ENCODE measurements around the gene TOX4.

Gene TOX4

DNA sequence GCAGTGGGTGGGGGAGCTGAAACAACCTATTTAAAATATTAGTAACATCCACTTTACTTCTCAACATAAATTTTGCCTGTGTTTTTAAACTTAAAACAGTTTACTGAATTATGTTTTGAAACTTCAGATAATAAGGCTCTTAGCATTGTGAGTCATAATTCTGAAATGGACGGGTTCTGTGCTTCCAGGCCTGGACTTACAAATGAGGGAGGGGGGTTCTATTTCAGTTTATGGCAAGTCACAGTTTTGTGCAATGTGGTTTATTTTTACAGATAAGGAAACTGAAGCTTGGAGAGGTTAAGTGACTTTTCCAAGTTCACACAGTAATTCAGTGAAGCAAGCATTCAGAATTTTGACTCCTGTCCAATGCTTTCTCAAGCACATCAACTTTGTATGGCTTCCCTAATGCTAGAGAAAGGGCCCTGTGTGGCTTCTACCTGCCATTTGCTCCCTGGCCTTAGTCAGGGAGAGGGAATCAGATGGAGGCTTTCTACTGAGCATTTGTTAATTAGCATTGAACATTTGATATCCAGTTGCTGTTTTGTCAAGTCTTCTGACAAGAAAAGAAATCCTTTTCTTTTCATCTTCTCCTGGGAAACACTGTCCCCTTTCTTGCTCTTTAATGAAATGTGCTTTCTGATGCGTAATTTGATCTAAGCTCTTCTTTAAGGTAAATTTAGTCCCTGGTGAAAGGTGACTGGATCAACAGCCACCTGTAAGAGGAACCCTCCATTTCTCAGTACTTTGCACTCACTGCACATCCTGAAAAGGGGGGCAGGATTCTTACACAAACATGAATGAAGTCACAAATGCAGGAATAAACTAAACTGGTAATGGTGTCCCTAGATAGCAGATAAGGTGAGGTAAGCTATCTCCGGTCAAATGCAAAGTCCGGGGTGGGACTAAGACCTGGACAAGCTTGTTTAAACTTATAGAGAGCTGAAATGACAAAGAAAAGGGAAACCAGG lies 51.7 kb downstream of the TOX4 start:
- Histone ChIP-seq H2AFZ (ENCODE audit: low read depth, low read length) (no peak overlapping the region), H3K79me2 (ENCODE audit: low read length) (no peaks in the 10 kb centered on the region), H3K4me3 (ENCODE audit: low read length) (no peak overlapping the region), H3K27me3 (ENCODE audit: low read depth, low read length) (peaks cover 8% of the 10 kb centered on the region), H3K27ac (ENCODE audit: low read length) (no peak overlapping the region), H3K36me3 (replicated peaks; ENCODE audit: low read depth, low read length) (no peaks in the 10 kb centered on the region), H3K4me1 (ENCODE audit: low read length) (peaks cover 12% of the 10 kb centered on the region), H3K4me2 (ENCODE audit: low read length) (no peak overlapping the region), H3K9me3 (ENCODE audit: insufficient read depth, low read length) (no peaks in the 10 kb centered on the region), H3K9ac (ENCODE audit: low read length) (no peak overlapping the region), H4K20me1 (ENCODE audit: insufficient read depth, low read length) (no peaks in the 10 kb centered on the region)
- TF ChIP-seq, protein P1, sequence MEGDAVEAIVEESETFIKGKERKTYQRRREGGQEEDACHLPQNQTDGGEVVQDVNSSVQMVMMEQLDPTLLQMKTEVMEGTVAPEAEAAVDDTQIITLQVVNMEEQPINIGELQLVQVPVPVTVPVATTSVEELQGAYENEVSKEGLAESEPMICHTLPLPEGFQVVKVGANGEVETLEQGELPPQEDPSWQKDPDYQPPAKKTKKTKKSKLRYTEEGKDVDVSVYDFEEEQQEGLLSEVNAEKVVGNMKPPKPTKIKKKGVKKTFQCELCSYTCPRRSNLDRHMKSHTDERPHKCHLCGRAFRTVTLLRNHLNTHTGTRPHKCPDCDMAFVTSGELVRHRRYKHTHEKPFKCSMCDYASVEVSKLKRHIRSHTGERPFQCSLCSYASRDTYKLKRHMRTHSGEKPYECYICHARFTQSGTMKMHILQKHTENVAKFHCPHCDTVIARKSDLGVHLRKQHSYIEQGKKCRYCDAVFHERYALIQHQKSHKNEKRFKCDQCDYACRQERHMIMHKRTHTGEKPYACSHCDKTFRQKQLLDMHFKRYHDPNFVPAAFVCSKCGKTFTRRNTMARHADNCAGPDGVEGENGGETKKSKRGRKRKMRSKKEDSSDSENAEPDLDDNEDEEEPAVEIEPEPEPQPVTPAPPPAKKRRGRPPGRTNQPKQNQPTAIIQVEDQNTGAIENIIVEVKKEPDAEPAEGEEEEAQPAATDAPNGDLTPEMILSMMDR (IDR thresholded peaks at IDR 0.05; ENCODE audit: low read depth, low read length), result no peak
- no peak for TF ChIP-seq EZH2phosphoT487 (IDR thresholded peaks at IDR 0.05; ENCODE audit: low read depth)

DNA sequence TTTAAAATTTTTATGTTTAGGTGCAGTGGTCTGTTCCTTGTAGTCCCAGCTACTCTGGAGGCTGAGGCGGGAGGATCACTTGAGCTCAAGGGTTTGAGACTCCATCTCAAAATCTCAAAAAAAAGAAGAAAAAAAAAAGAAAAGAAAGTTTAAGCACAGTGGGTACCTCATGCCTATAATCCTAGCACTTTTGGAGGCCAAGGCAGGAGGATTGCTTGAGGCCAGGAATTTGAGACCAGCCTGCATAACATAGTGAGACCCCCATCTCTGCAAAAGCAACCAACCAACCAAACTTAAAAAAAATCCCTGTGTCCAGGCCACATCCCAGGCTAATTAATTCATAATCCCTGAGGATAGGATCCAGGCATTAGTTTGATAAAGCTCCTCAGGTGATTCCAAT lies 52.5 kb downstream of the TOX4 start:
- Histone ChIP-seq H3K4me1 (ENCODE audit: low read length) (peaks cover 12% of the 10 kb centered on the region), H2AFZ (ENCODE audit: low read depth, low read length) (no peak overlapping the region)

DNA sequence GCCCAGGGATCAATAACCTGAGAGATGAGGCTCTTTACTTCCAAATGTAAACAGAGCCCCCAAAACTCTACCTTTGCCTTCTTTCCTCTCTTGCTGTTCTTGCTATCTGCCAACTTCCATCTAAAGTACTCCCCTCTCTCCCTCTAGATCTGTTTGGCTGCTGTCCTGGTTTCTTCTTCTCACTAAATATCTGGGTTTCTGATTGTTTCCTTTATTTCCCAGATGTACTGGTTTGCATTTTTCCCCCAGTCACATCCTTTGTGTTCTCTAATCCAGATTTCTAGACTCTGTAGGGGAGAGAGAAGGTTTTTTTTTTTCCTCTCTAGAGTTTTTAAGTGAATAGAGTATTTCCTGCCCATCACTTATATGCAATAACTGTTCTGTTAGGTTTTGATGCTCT lies 56.3 kb downstream of the TOX4 start:
- Histone ChIP-seq H3K9ac (ENCODE audit: low read length) (no peak overlapping the region), H3K4me2 (ENCODE audit: low read length) (no peak overlapping the region), H3K79me2 (ENCODE audit: low read length) (no peaks in the 10 kb centered on the region), H2AFZ (ENCODE audit: low read depth, low read length) (no peak overlapping the region), H3K27me3 (ENCODE audit: low read depth, low read length) (peaks cover 36% of the 10 kb centered on the region), H3K4me3 (ENCODE audit: low read length) (no peak overlapping the region), H3K36me3 (replicated peaks; ENCODE audit: low read depth, low read length) (no peaks in the 10 kb centered on the region), H3K4me1 (ENCODE audit: low read length) (no peaks in the 10 kb centered on the region), H3K9me3 (ENCODE audit: insufficient read depth, low read length) (no peaks in the 10 kb centered on the region), H4K20me1 (ENCODE audit: insufficient read depth, low read length) (no peaks in the 10 kb centered on the region), H3K27ac (ENCODE audit: low read length) (no peak overlapping the region)
- no peak for TF ChIP-seq EZH2phosphoT487 (IDR thresholded peaks at IDR 0.05; ENCODE audit: low read depth)
- TF ChIP-seq, protein P1 (IDR thresholded peaks at IDR 0.05; ENCODE audit: low read depth, low read length), result no peak

More for the DNA sequence above, 52.5 kb downstream of the TOX4 start:
- Histone ChIP-seq H3K9ac (ENCODE audit: low read length) (no peak overlapping the region), H3K36me3 (replicated peaks; ENCODE audit: low read depth, low read length) (no peaks in the 10 kb centered on the region), H3K27ac (ENCODE audit: low read length) (no peak overlapping the region), H3K9me3 (ENCODE audit: insufficient read depth, low read length) (no peaks in the 10 kb centered on the region), H3K27me3 (ENCODE audit: low read depth, low read length) (peaks cover 16% of the 10 kb centered on the region), H4K20me1 (ENCODE audit: insufficient read depth, low read length) (no peaks in the 10 kb centered on the region), H3K79me2 (ENCODE audit: low read length) (no peaks in the 10 kb centered on the region), H3K4me2 (ENCODE audit: low read length) (no peak overlapping the region), H3K4me3 (ENCODE audit: low read length) (no peak overlapping the region)
- TF ChIP-seq, protein P1 (IDR thresholded peaks at IDR 0.05; ENCODE audit: low read depth, low read length), result no peak
- no peak for TF ChIP-seq EZH2phosphoT487 (IDR thresholded peaks at IDR 0.05; ENCODE audit: low read depth)

DNA sequence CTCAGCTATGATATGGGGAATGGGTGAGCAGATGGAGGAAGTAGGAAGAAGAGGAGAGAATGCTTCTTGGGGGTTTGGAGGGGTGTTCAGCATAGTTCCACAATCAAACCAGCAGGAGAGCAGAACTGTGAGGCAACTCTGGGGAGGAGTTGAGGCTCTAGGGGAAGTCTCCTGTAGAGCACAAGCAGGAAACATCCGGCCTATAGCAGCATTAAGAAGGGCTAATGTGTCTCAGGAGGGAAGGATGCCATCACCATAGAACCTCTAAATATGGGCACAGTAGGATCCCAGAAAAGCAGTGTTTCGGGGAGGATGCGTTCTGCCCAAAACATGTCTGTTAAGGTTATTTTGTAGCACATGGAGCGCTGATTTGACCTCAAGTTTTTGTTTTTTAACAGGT lies 57.6 kb downstream of the TOX4 start:
- TF ChIP-seq, protein P1 (IDR thresholded peaks at IDR 0.05; ENCODE audit: low read depth, low read length), result no peak
- no peak for TF ChIP-seq EZH2phosphoT487 (IDR thresholded peaks at IDR 0.05; ENCODE audit: low read depth)
- Histone ChIP-seq H3K9me3 (ENCODE audit: insufficient read depth, low read length) (no peaks in the 10 kb centered on the region), H3K4me2 (ENCODE audit: low read length) (no peak overlapping the region), H2AFZ (ENCODE audit: low read depth, low read length) (no peak overlapping the region), H3K9ac (ENCODE audit: low read length) (no peak overlapping the region), H4K20me1 (ENCODE audit: insufficient read depth, low read length) (no peaks in the 10 kb centered on the region), H3K4me1 (ENCODE audit: low read length) (no peaks in the 10 kb centered on the region), H3K4me3 (ENCODE audit: low read length) (no peak overlapping the region), H3K27ac (ENCODE audit: low read length) (no peak overlapping the region), H3K36me3 (replicated peaks; ENCODE audit: low read depth, low read length) (no peaks in the 10 kb centered on the region), H3K27me3 (ENCODE audit: low read depth, low read length) (peaks cover 49% of the 10 kb centered on the region), H3K79me2 (ENCODE audit: low read length) (no peaks in the 10 kb centered on the region)
